LNCaP clone FGC (cell line): ENCODE measurements around the gene TREML4.

ENCODE experiments used
- DNase-seq: peaks from one replicate; pipeline ENCODE4 v3.0.0-alpha.2; 2011; ENCODE audit warnings: low read depth
- H3K4me3 ChIP-seq: 2 replicates; pipeline ENCODE4 v1.5.1; 2011; ENCODE audit warnings: mild to moderate bottlenecking, low read depth, low read length, control low read depth
- CTCF ChIP-seq: IDR thresholded peaks from 2 replicates; pipeline ENCODE4 v1.5.1; 2012; ENCODE audit warnings: mild to moderate bottlenecking; ENCODE audit not compliant: control insufficient read depth, insufficient read depth; ENCODE audit errors: extremely low read depth

Gene TREML4

GRCh38 chr6:41222045-41222444 is 6.1 kb upstream of the TREML4 start:
- TF ChIP-seq CTCF: no peak
- no peak for DNase-seq
- no peak overlapping the region for H3K4me3 ChIP-seq

- no peak for TF ChIP-seq CTCF
- no peak overlapping the region for H3K4me3 ChIP-seq
- DNase-seq: no peak
Observed at GRCh38 chr6:41222513-41222912, 5.6 kb upstream of the TREML4 start.

DNA sequence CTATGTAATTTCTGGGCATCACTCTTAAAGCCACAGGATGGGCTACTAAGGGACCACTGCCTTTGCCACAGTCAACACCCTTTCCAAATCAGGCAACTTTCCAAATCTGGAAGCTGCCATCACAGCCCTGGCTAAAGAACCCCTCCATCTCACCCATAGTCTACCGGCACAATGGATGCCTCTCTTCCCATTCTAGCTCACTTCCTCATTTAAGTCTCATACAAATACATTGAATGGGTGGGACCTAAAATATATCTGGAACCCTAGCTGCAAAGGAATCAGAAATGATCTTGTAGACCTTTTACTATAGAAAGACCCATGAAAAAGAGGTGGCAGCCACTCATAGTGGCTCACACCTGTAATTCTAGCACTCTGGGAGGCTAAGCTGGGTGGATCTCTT is 3.3 kb upstream of the TREML4 start:
- no peak for TF ChIP-seq CTCF
- DNase-seq: no peak
- no peak overlapping the region for H3K4me3 ChIP-seq

DNA sequence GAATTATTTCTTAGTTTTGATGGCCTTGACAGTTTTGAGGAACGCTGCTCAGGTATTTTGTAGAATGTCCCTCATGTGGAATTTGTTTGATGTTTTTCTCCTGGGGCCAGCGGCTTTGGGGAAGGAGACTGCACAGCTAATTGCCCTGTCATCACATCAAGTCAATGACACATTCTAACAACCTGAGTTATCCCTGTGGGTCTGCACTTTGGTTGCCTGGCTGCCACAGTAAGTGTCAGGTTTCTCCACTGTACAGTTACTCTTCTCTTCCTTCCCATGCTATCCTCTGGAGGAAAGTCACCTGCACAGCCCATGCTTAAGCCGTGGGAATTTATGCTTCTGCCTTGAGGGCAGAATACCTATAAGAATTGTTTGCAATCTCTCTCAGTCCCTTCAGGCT is 1.4 kb upstream of the TREML4 start:
- DNase-seq: no peak
- H3K4me3 ChIP-seq: no peak overlapping the region
- no peak for TF ChIP-seq CTCF

DNA sequence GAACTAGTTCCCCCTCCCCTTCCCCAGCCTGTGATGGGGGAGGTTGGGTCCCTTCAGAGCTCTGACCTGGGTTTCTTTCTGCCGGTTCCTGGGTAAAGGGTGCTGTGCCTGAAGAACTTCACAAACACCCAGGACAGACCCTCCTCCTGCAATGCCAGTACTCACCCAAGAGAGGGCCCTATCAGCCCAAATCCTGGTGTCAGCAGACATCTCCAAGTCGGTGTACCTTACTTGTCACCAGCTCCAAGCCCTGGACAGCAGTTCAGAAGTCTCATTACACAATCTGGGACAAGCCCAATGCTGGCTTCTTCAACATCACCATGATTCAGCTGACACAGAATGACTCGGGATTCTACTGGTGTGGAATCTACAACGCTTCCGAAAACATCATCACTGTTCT is 467 bp downstream of the TREML4 start:
- DNase-seq: no peak
- TF ChIP-seq CTCF: no peak
- no peak overlapping the region for H3K4me3 ChIP-seq

- no peak for DNase-seq
- H3K4me3 ChIP-seq: no peak overlapping the region
- TF ChIP-seq CTCF: no peak
Observed at GRCh38 chr6:41229721-41230120, 1.6 kb downstream of the TREML4 start.

DNA sequence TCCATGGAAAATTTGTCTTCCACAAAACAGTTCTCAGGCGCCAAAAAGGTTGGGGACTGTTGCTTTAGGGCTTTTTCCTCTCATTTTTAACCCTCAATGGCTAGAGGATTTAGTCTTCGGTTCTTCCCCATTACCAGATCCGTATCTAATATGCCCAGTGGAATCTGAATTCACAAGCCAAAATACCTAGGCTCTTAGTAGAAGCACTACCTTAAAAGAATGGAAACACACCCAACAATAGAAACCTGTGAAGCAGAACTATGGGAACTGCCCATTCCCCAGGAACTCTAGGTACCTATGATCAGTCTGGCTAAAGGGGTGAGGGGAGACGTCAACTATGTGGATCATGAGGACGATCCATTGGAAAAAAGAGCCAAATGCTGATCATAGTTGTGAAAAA is 3.1 kb downstream of the TREML4 start:
- no peak for DNase-seq

More for the DNA sequence above, 3.1 kb downstream of the TREML4 start:
- H3K4me3 ChIP-seq: no peak overlapping the region
- TF ChIP-seq CTCF: no peak
